ENCODE measurements around the gene ZFP36L2.

Gene ZFP36L2

DNA sequence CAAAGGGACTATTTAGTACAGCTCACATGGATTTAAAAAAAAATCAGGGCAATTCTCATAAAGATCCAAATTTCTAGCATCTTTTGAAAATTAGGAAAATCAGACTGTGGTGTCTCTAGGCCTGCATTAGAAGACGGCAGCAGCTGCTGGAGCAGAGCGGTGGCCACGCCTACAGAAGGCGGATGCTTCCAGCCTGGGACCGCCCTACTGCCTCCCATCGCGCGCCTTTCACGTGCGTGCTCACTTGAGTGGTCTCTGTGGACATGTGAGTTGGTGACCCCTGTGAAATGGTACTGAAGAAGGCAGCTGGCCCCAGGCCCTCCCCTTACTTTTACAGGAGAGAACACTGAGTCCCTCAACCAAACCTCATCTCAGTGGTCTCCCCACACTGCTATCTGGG lies 15.2 kb upstream of the ZFP36L2 start:
- no peak for DNase-seq

DNA sequence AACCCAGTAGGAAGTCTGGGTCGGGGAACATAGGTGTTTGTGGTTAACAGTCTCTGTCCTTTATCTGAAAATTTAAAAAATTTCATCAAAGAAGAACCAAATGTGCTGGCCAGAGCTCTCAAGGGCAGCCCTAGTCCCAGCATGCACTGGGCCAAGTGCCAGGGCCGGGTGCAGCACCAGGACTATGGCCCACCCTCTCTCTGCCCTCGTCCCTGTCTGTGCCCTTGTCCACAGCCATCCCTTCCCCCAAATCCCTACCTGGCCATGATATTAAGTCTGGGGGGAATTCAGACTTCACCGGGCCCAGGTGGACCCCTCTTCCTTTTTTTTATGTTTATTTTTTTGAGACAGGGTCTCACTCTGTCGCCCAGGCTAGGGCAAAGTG lies 14.4 kb upstream of the ZFP36L2 start:
- DNase-seq, result no peak

DNA sequence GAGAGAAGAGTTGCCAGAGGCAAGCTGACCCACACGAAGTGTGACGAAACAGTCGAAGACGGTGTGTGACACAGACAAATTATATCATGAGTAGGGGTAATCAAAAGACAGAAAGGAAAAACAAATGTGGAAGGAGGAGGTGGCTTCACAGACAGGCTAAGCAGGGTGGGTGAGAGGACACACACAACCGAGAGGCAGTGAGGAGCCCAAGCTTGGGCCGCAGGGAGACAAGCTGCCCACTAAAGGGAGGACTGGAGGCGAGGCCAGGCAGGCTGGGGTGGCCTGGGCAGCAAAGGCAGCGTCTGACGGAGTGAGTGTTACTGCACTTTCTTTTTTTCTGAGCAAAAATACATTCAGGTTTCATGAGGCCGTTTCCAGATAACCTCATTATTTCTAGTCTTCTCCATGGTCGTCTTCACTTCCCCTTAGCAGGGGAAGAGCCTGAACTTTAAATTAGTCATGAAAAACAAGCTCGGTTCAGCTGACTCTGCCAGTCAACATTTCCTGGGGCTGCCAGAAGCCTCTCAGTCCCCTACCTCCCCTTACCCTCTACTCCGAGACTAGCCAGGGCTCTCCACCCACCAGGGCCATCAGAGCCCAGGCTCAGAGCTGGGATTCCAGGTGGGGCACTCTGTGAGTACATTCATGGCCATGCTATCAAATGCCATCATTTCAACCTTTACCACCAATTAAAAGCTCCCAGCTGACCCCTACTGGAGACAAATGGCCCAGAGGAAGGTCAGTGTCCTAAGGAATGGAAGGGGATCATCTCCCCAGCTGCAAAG lies 13.8 kb upstream of the ZFP36L2 start:
- DNase-seq, result no peak

GRCh38 chr2:43238813-43239212 lies 12.4 kb upstream of the ZFP36L2 start:
- DNase-seq, result no peak

DNA sequence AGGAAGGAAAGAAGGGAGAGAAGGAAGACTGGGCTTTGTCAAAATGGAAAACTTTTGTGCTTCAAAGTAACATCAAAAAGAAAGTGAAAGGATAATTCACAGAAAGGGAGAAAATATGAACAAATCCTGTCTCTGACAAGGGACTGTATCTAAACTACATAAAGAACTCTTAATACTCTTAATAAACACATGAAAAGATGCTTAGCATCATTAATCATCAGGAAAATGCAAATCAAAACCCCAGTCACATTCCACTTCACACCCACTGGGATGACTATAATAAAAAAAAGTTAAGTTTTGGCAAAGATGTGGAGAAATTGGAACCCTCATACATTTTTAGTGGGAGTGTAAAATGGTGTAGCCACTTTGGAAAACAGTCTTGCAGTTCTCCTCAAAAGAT lies 11.8 kb upstream of the ZFP36L2 start:
- DNase-seq, result no peak

DNA sequence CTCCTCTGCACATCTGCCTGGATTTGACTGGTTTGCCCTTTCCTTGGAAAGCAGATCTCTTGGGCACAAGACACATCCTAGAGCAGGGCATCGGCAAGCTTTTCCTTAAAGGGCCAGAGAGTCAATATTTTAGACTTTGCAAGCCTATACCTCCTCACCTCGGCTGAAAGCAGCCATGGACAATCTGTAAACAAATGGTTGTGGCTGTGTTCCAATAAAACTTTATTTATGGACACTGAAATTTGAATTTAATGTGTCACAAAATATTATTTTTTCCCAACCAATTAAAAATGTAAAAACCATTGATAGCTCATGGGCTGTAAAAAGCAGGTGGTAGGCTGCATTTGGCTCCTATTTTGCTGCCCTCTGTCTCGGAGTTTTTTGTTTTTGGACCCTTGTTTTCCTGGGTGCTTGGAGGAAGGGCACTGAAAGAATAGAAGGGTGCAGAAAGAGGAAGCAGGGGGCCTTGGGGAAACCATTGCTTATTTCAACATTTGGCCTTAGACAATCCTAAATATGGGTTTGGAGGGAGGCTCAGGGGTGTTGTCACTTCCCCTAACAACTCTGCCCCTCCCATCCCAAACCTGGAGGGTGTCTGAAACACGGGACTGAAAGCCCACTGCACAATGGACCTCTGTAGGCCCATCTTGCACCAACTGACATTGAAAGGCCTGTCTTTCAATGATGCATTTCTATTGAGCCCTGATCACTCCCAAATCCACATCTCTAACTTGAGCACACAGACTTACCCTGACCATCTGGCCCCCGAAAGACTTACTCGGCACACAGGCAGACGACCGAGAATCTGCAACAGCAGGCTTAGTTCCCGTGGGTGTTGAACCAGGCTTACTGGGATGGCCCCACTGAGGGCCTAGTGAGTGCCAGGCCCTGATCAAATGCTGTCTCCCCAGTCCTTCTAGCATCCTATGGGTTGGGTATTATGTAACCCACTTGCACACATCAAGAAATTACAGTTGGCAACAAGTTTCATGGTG lies 7.1 kb upstream of the ZFP36L2 start:
- DNase-seq, result no peak

GRCh38 chr2:43230951-43231827 lies 4.8 kb upstream of the ZFP36L2 start:
- no peak for DNase-seq

DNA sequence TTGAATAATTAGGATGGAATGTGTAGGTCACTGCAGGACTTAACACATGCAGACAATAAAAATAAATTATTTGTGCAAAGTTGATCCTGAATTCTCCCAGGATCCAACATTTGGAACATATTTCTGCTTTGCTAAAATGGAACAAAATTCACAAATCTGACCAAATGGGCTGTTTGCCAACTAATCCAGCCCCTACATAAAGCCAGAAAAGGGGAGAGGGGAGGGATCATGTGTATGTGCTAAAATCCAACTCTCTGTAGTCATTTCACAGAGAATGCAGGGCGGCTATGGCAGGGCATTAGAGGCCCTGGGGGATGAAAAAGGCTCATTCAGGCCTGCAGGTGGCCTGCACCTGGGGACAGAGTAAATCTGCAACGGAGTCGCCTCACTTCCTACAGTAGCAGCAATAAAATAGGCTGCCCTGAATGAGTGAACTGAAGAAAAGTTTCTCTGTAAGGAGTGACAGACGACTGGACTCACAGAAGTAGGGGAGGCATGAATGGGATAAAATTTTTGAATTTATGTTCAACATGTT lies 4.0 kb upstream of the ZFP36L2 start:
- DNase-seq, result no peak

DNA sequence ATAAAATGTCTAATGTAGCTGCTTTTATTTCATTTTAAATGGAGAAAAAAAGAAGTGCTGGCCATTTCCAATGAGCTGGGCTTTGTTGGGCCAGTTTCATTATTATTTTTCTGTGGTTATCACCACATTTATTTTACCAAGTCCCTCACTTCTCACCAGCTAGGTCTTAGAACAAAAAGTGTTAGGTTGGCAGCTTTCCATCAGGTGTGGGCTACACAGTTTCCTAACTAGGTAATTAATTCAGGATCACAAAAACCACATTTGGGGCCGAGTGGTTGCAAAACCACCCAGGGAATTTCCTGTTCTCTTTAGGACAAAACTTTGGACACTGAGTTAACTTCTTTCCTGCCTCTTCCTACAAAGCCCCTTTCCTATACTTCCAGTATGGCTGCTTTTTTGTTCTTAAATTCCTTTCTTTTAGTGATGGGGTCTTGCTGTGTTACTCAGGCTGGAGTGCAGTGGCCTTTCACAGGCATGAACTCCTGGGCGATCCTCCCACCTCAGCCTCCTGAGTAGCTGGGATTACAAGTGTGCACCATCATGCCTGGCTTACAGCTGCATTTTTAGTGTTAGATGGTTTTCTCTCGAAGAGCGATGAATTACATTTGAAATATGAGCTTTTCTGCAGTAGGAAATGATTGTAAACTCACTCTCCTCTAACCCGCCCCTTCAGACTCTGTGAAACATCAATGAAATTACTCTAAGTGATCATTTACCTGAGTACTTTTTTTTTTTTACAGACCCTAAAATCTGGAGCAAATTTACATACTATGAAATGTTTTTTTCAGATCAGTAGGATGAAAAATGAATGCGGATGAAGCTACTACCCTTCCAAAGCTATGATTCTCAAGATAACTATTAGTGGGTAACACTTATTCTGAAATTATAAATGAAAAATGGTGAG lies 2.6 kb upstream of the ZFP36L2 start:
- DNase-seq, result no peak

DNA sequence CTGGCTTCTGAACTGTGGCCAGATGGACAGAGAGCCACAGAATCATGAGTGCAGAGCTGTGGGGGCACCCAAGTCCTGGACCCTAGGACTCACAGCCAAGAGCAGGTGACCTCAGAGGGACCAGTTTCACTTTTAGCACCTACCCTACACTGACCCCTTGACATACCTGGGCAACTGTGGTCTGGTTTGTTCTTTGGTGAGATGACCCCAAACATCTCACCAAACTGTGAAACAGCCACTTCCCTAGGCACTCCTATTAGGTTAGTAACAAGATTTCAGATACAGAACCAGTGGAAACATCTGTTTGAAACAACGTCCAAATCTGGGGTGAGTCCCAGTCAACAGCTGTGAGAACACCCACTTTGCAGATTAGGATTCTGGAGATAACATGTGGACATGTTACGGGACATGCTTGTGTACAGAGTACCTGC lies 1.9 kb upstream of the ZFP36L2 start:
- DNase-seq, result no peak

- no peak for DNase-seq
Observed at GRCh38 chr2:43227830-43228281, 1.4 kb upstream of the ZFP36L2 start.

GRCh38 chr2:43226955-43227829 lies 786 bp upstream of the ZFP36L2 start:
- DNase-seq, result peak; percentile 75

- DNase-seq, result peak; percentile 72
Observed at GRCh38 chr2:43225788-43226557, 433 bp downstream of the ZFP36L2 start.

DNA sequence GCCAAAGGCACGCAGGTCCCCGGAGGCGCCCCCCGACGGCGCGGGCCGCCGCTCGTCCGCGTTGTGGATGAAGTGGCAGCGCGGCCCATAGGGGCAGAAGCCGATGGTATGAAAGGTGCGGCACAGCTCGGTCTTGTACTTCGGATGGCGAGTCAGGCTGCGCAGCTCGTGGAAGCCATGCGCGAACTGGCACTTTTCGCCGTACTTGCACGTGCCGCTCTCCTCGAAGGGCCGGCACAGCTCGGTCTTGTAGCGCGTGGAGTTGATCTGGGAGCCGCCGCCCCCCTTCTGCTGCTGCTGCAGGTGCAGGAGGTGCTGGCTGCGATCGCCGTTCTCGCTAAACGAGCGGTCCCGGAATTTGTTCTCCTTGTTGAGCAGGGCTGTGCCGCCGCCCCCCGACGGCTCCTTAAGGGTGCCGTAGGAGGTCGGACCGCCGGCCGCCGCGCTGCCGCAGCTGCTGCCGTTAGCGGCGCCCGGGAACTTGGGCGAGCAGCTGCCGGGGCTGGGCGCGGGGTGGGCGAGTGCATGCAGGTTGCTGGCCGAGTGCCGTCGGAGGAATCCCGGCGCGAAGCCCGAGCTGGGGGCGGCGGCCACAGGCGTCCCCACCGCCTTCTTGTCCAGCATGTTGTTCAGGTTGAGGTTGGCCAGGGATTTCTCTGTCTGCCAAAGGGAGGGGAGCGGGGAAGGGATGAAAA lies 1.2 kb downstream of the ZFP36L2 start:
- peak; percentile 61 for DNase-seq

DNA sequence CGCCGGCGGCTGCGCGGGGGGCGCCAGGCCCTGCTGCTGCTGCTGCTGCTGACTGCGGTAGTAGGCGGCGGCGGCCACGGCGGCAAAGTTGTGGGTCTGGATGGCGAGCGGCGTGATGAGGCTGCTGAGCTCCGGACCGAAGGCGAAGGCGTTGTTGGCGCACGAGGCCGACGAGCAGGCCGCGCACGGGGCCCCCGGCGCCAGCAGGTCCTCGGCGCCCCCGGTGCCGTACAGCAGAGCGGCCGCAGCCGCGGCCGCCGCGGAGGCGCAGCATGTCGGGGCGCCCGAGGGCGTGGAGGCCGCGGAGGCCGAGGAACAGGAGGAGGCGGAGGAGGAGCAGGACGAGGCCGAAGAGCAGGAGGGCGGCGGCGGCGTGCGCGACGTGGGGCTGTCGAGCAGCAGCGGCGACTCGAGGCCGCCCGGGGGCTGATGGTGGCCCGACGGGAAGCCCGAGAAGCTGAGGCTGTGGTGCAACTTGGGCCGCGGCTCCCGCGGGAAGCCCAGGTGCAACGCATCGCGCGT lies 1.8 kb downstream of the ZFP36L2 start:
- peak; percentile 43 for DNase-seq

GRCh38 chr2:43224131-43224570 lies 2.3 kb downstream of the ZFP36L2 start:
- peak; percentile 70 for DNase-seq

- DNase-seq, result no peak
Observed at GRCh38 chr2:43223521-43224001, 2.8 kb downstream of the ZFP36L2 start.
